NCI-H526 (cell line): Measurements from ENCODE around the gene PLEKHH1.
"Not testable (repeated sequence)": the region's sequence is repeated elsewhere in the genome, so short reads cannot be mapped to it uniquely, and the experiment has no call there.

Experiments
- DNase-seq, 2 experiments: peaks; one replicate each; lab custom pipeline; 2025; lab: John Stamatoyannopoulos, UW

Gene PLEKHH1

DNA sequence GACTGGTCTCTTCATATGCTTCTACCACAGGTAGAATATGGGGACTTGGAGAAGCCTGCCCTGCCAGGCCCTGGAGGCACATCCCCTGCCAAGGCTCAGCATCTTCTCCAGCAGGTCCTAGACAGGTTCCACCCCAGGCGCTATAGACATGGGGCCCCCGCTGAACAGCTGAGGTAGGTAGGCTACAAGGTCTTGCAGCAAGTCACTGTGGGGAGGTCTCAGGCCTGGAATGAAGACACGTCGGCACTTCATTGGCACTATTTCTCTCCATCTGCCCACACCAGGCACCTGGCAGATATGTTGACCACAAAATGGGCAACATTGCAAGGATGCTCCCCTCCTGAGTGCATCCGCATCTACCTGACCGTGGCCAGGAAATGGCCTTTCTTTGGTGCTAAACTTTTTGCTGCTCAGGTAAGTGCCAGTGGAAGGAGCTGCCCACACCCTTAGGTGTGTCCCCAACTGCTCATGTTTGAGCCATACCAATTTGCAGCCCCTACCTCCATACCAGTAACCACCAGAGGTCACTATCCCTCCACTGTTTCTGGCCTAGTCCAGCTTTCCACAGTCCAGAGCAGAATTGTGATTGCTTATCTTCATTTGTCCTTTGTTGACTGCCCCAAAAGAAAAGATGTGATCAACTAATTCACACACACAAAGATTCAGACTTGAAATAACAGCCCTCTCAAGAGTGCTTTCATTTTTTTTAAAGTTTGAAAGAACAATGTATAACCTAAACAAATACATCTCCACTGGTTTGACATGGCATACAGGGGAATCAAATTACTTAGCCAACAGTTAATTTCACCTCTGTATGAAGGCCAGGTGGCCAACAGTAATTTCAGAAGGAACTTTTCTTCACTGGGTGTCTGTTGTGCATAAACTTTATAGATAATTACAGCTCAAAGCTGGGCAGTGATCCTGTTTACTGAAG is 50.9 kb downstream of the PLEKHH1 start:
- DNase-seq: peak; percentile 16 to 68

DNA sequence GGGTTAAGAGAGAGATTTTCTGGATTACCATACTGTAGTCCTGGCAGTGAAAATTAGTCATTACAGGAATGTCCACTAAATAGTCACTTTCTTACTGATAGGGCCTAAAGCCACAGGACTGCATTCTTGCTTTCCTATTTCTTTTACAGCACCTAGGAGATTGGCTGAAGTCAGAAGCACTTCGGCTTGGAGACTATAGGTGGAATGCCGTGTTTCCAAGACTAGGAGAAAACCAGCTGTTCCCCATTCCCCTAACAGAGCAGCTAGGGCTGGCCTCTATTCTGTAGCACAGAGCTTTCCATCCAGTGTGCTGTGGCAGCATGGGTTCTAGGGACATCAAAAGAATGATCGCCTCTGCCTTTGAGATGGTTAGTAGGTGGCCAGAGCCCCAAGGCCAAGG is 51.9 kb downstream of the PLEKHH1 start:
- no peak for DNase-seq

DNA sequence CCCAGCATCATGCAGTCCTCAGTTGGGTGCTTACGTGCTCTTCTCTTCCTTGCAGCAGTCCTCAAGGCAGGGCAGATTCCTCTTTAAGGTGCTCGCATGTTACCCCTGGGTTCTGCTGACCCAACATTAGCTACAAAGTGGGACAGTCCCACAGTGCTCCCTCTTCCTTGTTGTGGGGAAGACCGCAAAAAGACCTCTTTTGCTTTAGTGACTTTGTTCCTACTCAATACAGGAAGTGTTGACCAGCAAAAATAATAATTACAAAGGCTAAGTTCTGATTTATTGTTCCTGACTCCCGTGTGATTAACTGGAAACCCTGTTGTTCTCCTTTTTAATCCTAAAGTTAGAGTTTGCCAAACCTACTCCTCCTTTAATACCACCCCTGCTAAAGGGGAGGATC is 53.3 kb downstream of the PLEKHH1 start:
- DNase-seq: no peak

DNA sequence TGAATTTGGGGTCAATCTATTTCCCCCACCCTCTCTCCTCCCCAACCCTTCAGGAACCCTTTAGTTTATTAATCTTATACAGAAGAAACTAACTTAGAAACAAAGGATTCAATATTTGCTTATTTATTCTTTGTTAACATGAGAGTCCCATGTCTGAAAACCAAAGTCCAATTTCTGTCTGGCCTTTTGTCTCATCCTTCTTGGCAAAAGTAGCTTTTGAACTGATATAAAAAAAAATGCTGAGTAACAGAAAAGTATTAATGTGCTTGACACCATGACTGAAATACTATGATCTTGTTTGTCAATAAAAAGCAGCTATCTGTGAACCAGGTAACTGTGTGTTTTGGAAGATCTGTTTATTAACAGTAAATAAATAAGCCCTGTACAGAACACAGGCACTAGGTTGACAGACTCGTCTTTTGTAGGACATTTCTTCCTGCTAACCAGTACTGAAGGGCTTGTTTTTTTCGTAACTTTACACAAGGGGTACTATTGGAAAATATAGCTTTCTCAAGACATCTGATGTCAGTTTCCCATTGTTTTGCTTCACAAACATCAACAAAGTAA is 56.2 kb downstream of the PLEKHH1 start:
- DNase-seq: no peak

DNA sequence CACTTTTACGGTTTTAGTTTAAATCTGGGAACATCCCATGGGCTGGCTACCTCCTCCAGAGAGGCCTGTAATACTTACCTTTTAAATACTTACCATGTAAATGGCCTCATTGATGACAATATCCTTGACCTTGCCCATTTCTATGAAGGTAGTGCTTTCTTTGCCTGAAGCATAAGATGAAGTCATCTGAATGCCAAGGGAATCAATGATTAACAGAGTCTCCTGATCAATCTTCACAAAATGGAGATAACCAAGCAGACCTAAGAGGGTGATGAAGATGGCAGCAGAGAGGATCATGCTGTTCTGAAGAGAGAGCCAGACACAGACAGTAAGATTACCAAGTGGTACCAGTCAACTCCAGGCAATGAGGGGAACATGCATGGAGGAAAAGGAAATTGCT is 60.6 kb downstream of the PLEKHH1 start:
- DNase-seq: not testable (repeated sequence)

DNA sequence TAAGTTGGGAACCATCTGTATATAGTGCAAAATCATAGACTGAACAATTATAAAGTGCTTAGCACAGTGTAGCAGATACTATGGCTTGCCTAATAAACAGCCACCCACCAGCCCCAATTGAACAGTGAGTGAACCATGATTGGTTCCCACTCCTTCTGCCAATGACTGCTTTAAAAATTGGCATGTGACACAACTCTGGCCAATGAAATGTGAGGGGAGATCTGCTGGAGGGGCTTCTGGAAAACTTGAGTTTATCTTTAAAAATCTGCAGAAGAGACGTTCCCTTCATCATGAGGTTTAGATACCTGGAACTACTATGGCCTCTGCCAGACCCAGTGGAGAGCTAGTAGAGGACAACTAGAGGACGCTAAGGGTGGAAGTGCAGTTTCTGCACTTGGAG is 62.3 kb downstream of the PLEKHH1 start:
- no peak for DNase-seq

DNA sequence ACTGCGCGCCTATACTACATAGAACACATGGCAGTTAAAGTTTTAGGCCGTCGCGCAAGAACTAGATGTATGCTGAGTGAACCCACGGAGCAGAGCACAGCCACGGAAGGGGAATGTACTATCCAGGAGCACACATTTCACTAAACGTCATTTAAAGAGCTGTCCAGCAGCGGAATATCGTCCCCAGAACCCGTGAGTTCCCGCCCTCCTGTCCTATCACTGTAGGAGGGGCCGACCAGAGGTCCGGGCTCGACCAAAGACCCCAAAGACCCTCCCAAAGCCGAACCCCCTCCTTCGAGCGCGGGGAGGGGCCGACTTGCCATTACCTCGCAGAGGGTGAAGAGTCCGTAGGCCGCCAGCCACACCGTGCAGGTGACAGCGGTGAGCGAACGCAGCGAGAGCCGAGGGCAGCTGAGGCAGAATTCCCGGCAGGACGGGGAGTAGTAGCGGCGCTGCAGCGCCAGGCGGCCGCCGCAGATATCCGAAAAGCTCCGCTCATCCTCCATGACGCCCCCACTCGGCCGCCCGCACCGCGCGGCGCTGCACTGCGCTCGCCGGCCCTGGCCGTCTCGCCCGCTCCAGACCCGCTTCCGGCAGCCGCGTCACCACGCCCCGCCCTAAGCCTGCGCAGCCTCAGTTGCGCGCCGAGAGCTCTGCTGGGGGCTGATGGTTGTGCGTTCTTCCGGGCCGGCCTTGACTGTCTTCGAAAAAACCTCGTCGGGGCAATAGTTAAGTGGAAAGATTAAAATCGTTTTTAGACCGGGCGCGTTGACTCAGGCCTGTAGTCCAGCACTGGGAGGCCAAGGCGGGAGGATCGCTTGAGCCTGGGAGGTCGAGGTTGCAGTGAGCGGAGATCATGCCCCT is 66.8 kb downstream of the PLEKHH1 start, which contains the start of gene PIGH:
PIGH (minus strand) TSS at position 571 of the 864 bp plus-strand sequence; CDS start at position 506, 65 bp downstream.
- peak; percentile 55 to 89 for DNase-seq

DNA sequence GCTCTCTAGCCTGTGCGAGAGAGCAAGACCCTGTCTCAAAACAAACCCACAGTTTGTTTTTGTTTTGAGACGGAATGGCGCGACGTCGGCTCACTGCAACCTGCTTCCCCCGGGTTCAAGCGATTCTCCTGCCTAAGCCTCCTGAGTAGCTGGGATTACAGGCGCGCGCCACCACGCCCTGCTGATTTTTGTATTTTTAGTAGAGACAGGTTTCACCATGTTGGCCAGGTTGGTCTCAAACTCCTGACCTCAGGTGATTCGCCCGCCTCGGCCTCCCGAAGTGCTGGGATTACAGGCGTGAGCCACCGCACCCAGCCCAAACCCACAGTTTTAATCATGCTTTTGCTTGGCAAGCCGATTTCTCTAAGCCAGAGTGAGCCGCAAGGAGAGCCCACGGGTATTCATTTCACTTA is 67.5 kb downstream of the PLEKHH1 start:
- DNase-seq: not testable (repeated sequence)

DNA sequence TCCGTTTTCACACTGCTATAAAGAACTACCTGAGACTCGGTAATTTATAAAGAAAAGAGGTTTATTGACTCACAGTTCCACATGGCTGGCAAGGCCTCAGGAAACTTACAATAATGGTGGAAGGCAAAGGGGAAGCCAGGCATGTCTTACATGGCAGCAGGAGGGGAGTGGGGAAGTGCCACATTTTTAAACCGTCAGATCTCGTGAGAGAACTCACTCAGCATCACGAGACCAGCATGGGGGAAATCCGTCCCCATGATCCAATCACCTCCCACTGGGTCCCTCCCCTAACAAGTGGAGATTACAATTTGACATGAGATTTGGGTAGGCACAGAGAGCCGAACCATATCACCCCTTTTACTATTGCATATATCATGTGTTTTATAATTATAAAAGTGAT is 69.0 kb downstream of the PLEKHH1 start:
- DNase-seq: no peak

DNA sequence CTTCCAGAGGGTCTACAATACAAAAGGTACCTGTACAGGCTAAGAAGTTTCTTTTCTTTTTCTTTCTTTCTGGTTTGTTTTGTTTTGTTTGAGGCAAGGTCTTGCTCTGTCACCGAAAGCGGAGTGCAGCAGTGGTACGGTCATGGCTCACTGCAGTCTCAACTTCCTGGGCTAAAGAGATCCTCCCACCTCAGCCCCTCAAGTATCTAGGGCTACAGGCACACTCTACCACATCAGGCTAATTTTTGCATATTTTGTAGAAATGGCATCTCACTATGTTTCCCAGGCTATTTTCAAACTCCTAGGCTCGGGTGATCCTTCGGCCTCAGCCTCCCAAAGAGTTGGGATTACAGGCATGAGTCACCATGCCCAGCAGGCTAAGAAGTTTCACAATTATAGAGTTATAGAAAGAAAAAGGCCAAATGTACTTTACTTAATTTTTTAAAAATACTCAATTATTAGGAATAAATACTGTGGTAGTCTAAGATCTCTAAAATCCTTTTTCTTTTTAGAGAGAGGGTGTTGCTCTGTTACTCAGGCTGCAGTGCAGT is 70.0 kb downstream of the PLEKHH1 start:
- no peak for DNase-seq

DNA sequence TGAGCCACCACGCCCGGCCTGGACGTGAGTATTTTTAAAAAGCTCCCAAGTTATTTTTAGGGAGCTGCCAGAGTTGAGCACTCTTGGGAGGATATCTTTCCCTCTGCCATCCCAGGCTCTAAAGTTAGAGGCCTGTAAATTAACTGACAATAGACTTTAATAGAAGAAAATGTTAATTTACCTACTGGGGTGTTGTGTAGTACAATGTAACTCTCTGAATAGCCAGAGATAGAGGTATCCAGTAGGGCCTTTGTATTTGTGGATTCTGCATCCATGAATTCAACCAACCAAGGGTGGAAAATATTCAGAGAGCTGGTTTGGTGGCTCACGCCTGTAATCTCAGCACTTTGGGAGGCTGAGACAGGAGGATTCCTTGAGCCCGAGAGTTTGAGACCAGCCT is 74.6 kb downstream of the PLEKHH1 start:
- DNase-seq: no peak

DNA sequence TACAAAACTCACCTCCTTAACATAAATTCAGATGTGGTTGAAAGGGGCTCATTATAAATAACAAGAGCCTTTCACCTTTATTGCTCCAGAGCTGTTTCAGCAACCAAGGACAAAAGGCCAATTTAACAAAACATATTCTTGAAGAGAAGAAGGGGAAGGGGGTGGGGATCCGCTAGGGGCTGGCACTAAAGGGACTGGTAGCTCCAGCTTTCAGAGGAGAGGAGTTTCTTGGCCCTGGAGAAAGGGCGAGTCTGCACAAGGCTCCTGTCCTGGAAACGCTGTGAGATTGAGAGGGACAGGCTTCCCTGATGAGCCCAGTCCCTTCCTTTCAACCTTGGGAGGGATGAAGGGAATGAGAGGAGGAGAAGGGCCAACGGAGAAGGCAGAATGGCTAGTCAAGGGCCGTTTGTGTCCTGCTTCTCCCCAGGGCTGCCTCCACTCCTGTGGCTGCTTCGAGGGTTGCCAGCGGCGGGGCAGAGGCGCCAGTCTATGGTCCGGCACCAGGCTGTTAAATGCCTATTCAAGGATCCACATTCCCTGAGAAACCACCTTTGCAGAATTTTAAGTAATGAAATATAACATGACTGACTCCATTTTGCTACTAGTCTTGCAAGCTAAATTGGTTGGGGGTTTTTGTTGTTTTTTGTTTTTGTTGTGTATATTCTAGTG is 76.7 kb downstream of the PLEKHH1 start:
- DNase-seq: no peak

DNA sequence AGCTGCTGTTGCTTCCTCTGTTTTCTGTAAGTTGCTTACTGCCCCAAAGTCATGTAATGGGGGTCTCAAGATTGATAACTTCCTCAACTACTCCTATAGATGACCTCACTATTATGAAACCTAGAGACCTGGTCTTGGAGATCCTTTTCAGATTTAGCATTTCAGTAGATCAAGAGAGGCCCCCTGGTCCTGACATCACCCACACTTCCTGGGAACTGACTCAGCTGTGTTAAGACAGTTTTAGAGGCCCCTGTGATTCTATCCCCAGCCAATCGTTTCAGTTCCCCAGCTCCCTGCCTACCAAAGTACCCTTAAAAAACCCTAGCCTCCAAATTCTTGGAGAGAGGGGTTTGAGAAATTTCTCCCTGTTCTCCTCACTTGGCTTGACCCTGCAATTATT is 77.4 kb downstream of the PLEKHH1 start:
- no peak for DNase-seq

DNA sequence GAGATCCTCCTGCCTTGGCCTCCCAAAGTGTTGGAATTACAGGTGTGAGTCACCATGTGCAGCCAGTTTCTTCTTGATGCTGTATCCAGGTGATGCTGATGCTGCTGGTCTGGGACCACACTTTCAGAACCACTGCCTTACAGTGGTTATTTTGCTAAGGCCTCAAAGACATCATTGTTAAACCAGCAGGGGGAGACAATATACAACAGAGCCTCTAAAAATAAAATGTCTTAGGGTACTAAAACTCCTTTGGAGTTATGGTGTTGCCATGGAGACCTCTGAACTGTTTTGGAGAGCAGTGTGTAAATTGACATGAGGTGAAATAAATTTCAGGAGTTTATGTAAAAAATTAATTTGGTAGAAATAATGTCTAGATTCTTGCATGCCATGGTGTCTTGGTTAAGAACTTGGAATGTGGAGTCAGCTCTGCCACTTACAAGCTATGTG is 85.5 kb downstream of the PLEKHH1 start:
- peak; percentile 24 to 74 for DNase-seq

DNA sequence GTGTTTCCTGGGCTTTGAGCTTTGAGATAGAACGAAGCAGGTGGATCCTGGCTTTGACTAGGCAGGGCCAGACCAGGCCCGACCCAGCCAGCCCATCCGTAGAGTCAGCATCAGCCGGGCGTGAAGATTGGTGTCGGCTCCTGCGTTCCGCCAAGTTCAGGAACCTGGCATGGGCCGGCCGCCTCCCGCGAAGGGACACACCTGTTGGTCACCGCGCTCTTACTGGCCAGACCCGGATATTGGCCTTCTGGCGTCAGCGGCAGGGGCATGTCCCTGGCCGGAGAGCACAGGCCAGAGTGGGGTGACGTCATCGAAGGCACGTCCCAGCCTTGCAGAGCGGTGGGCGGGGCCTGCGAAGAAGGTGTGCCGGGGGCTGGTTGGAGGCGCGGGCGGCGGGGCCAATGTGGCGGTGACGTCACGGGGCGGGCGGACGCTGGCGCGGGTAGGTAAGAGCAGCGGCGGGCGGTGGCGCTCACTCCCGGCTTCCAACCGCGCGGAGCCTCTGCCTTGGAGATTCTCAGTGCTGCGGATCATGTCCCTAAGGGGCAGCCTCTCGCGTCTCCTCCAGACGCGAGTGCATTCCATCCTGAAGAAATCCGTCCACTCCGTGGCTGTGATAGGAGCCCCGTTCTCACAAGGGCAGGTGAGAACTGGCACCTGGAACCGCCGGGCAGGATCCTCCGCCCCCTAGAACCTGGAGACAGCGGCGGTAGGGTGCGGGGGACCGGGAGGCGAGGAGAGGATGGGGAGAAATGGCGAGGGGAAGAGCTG is 86.5 kb downstream of the PLEKHH1 start, which contains the start of gene ARG2:
ARG2 (plus strand) TSS at position 475 of the 771 bp plus-strand sequence; CDS start at position 533, 58 bp downstream.
- peak; percentile 89 to 97 for DNase-seq

DNA sequence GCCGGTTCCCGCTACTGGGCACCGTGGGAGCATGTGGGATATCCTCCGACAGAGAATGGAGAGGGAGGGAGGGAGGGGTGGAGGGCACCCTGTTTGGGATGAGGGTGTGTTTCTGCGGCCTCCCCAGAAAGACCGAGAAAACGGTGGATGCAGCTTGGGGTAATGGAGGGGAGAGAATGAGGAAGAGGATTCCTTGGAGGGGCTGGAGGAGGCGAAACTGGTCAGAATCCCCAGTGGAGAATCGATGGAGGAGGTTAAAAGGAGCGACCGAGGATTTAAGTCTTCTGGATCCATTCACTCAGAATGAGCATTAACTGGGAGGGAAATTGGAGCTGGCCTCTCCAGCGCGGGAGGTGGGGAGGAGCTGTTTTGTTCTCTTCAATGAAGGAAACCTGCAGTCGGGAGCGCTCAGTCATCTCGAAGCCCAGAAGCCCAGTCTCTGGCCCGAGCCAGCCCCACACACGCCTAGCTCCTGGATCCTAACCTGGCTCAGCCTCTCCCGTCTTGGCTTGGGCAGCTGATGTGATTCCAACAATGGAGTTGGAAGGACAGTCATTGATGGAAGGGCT is 87.2 kb downstream of the PLEKHH1 start:
- DNase-seq: peak; percentile 20 to 59

DNA sequence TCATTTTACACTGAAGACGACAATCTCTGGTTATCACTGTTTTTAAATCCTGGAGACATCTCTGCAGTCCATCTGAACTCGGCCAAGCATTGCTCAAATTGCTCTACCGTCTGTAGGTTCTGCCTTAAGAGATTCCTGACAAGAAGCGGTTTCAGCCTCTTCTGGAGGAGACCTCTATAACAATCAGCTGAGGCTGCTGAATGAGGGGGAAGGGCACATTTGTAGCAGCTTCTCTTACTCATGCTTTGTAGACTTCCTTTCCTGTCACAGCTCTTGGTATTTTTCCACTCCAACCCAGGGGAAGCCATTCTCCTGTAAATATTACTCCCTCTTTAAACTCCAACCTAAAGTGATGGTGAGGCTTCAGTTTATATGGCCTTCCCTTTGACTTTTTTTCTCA is 89.6 kb downstream of the PLEKHH1 start:
- DNase-seq: no peak

DNA sequence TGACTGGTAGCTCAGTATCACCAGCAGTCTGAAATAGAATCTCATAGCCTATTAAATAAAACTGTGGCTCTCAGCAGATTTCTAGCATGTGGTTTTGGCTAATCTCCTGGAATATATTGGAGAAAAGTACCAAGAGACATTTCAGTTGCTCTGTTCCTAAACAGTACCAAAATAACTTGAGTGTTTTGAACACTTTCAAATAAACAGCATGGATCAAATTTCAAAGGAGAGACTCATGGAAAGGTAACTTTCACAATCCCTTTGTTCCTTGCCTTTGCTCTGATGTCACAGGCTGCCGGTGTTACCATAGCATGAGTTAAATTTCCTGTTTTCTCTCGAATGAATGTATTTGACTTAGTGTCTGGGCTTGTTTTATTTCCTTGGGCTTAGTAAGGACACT is 90.0 kb downstream of the PLEKHH1 start:
- no peak for DNase-seq

DNA sequence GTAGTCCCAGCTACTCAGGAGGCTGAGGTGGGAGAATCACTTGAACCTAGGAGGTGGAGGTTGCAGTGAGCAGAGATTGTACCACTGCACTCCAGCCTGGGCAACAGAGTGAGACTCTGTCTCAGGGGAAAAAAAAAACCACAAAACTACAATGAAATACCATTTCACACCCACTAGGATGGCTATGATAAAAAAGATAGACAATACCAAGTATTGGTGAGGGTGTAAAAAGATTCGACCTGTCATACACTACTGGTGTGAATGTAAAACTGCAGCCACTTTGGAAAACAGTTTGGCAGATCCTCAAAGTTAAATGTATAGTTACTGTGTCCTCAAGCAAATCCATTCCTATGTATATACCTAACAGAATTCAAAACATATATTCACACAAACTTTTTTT is 93.0 kb downstream of the PLEKHH1 start:
- DNase-seq: not testable (repeated sequence)

DNA sequence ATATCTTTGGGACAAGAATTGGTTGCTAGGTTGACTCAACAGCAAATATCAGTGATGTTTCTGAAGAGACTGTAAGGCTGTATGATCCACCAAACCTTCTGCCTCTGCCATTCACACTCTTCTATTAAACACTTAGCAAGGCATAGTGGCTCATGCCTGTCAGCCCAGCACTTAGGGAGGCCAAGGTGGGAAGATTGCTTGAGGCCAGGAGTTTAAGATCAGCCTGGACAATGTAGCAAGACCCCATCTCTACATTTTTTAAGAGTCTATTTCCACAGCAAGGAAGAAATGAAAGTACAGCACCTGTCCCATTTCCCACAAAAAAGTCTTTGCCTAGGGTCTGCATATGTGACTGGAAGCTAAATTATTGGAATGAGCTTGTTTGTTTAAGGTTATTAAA is 94.4 kb downstream of the PLEKHH1 start:
- no peak for DNase-seq
